HepG2 (cell line): ENCODE measurements around the gene SRY. TPM values are rescaled to one million over a fixed set of nuclear protein-coding genes. Genes with fewer than 3 reads are reported as not detected.

Experiments used
- ATAC-seq: fragments of 200-7000 bp; cut with Tn5 transposase; 3 replicates; pipeline ENCODE4 v1.9.1; 2020; ENCODE audit warnings: mild to moderate bottlenecking, moderate library complexity
- Bru-seq: library from RNA; stranded (reverse); fragments of 400-500 nt; gene quantifications from one replicate; lab custom pipeline; 2021; lab: Mats Ljungman, UMichigan
- BruChase-seq, 2 experiments: library from RNA; stranded (reverse); fragments of 400-500 nt; gene quantifications; one replicate each; lab custom pipeline; 2021; lab: Mats Ljungman, UMichigan
- BruUV-seq: library from RNA; stranded (reverse); fragments of 400-500 nt; replicated peaks from 2 replicates; lab custom pipeline; 2021; lab: Mats Ljungman, UMichigan
- CTCF ChIA-PET: fragments of 300-600 bp; formaldehyde crosslinking; extraction: SDS; loops from one replicate; lab custom pipeline; 2021; ENCODE audit warnings: low total read pairs, inconsistent platforms, low intra/inter-chr PET ratio; lab: Yijun Ruan, JAX
- POLR2A ChIA-PET: fragments of 350-600 bp; sonication (Branson Sonifier 250); formaldehyde crosslinking; loops from one replicate; lab custom pipeline; 2020; ENCODE audit warnings: antibody characterized with exemption, inconsistent platforms; lab: Yijun Ruan, JAX
- DNase-seq: peaks from one replicate; pipeline ENCODE4 v3.0.0-alpha.2; 2015; ENCODE audit warnings: low spot score
- FAIRE-seq: peaks from 3 replicates; lab custom pipeline; 2011; peaks lifted over from hg19 to GRCh38; lab: Jason Lieb, UNC
- H2AFZ ChIP-seq: one replicate; pipeline ENCODE4 v1.6.1; 2011; ENCODE audit warnings: low read length, inconsistent platforms
- H3K27ac ChIP-seq: fragments of 300-600 bp; 3 replicates; pipeline ENCODE4 v1.8.0; 2011; ENCODE audit warnings: mixed run types, mild to moderate bottlenecking, mixed read lengths, low read length, inconsistent platforms; ENCODE audit not compliant: insufficient read depth; ENCODE audit errors: extremely low read length
- H3K27me3 ChIP-seq, 2 experiments: fragments of 200-600 bp in 1 of 2; 2 replicates in 1 of 2; 3 replicates in 1 of 2; pipeline versions ENCODE4 v1.6.0 to v1.8.0; 2011; ENCODE audit warnings: low read length in 2 of 2, mild to moderate bottlenecking in 2 of 2, moderate library complexity in 2 of 2, inconsistent platforms in 1 of 2; ENCODE audit not compliant: insufficient read depth in 2 of 2, control insufficient read depth in 1 of 2
- H3K36me3 ChIP-seq, 2 experiments: fragments of 200-600 bp in 1 of 2; replicated peaks in 1 of 2; 2 replicates in 1 of 2; 3 replicates in 1 of 2; pipeline versions ENCODE4 v1.5.1 to v1.8.0; 2011; ENCODE audit warnings: low read length in 2 of 2, inconsistent platforms in 1 of 2; ENCODE audit not compliant: insufficient read depth in 2 of 2, control insufficient read depth in 1 of 2
- H3K4me1 ChIP-seq: 2 replicates; pipeline ENCODE4 v1.5.1; 2012; ENCODE audit warnings: low read length, inconsistent platforms; ENCODE audit not compliant: insufficient read depth
- H3K4me2 ChIP-seq: 2 replicates; pipeline ENCODE4 v1.6.0; 2011; ENCODE audit warnings: low read depth, low read length, inconsistent platforms
- H3K4me3 ChIP-seq, 3 experiments: fragments of 200-600 bp in 1 of 3; sonication (generic), shearing (Covaris generic) in 1 of 3; replicated peaks in 1 of 3; 2 replicates each; pipeline ENCODE4 v1.5.1; 2011 to 2016; ENCODE audit warnings: low read length in 3 of 3, inconsistent platforms in 2 of 3, low read depth in 2 of 3, mild to moderate bottlenecking in 2 of 3, control low read depth in 1 of 3, mixed read lengths in 1 of 3; ENCODE audit not compliant: insufficient read depth in 1 of 3
- H3K79me2 ChIP-seq: one replicate; pipeline ENCODE4 v1.6.1; 2011; ENCODE audit warnings: low read length, inconsistent platforms; ENCODE audit not compliant: insufficient read depth
- H3K9ac ChIP-seq: 2 replicates; pipeline ENCODE4 v1.6.0; 2011; ENCODE audit warnings: mild to moderate bottlenecking, low read depth, low read length, inconsistent platforms; ENCODE audit not compliant: insufficient read depth
- H3K9me3 ChIP-seq: 2 replicates; pipeline ENCODE4 v1.5.1; 2012; ENCODE audit warnings: mild to moderate bottlenecking, low read length
- H4K20me1 ChIP-seq: 2 replicates; pipeline ENCODE4 v1.6.0; 2011; ENCODE audit warnings: inconsistent platforms, mild to moderate bottlenecking, low read length, moderate library complexity; ENCODE audit not compliant: insufficient read depth
- BCL6 ChIP-seq: IDR thresholded peaks from 2 replicates; pipeline ENCODE4 v1.6.1; 2016; ENCODE audit warnings: missing genetic modification reagents, missing compliant biosample characterization
- KLF16 ChIP-seq, 2 experiments: sonication (generic) in 1 of 2; formaldehyde crosslinking in 1 of 2; IDR thresholded peaks; 2 replicates each; pipeline versions ENCODE4 v1.6.1 to v1.8.0; 2016 to 2023; ENCODE audit warnings: missing genetic modification reagents in 2 of 2, missing compliant biosample characterization in 1 of 2
- MEF2D ChIP-seq: sonication (generic); formaldehyde crosslinking; IDR thresholded peaks from 2 replicates; pipeline ENCODE4 v1.5.1; 2020; ENCODE audit warnings: mild to moderate bottlenecking, missing genetic modification reagents
- RBM22 ChIP-seq: fragments of 200-400 bp; formaldehyde crosslinking; optimal IDR thresholded peaks from 2 replicates; pipeline ENCODE3; 2017; ENCODE audit warnings: mild to moderate bottlenecking, low read length, moderate library complexity
- YEATS2 ChIP-seq: sonication (generic); formaldehyde crosslinking; IDR thresholded peaks from 2 replicates; pipeline ENCODE4 v1.4.0; 2020; ENCODE audit warnings: missing genetic modification reagents, borderline replicate concordance
- ZNF790 ChIP-seq: sonication (generic); formaldehyde crosslinking; IDR thresholded peaks from 2 replicates; pipeline ENCODE4 v1.8.0; 2022; ENCODE audit warnings: missing genetic modification reagents, mild to moderate bottlenecking, borderline replicate concordance
- ZSCAN20 ChIP-seq: sonication (generic); formaldehyde crosslinking; IDR thresholded peaks from 2 replicates; pipeline ENCODE4 v1.4.0; 2020; ENCODE audit warnings: missing genetic modification reagents, mild to moderate bottlenecking, borderline replicate concordance
- WGBS: methylation state at CpG from one replicate; pipeline ENCODE4 v1.1.6; 2017; ENCODE audit warnings: low lambda C conversion rate; 5-methylcytosine and 5-hydroxymethylcytosine counted together
- in situ Hi-C: cut with HindIII; loops from 2 replicates; pipeline ENCODE4 v1.10.0; 2017; ENCODE audit warnings: low pct_unique_long_range_greater_than_20kb; ENCODE audit not compliant: extremely low pct_ligation_motif_present
- intact Hi-C: fragments of 100-400 bp; cut with micrococcal nuclease; formaldehyde crosslinking; loops from one replicate; pipeline ENCODE4 v1.10.0; 2022; ENCODE audit not compliant: unreplicated experiment
- long read RNA-seq, 2 experiments: library from RNA in 1 of 2; library from polyadenylated mRNA in 1 of 2; stranded (forward) in 1 of 2; unstranded in 1 of 2; transcript quantifications; one replicate each; pipeline ENCODE4 v2.0.0, GENCODE V29; 2019 to 2022
- polyA minus RNA-seq, 3 experiments: library from RNA; depleted of rRNA, polyadenylated mRNA; stranded (reverse); fragments of >200 nt; gene quantifications; 2 replicates each; pipeline ENCODE4 v1.2.3, GENCODE V29; 2011; ENCODE audit warnings: low replicate concordance in 1 of 3
- polyA plus RNA-seq, 8 experiments: library from polyadenylated mRNA; depleted of rRNA in 3 of 8; stranded (reverse) in 7 of 8; unstranded in 1 of 8; fragments of >200 nt; fragmentation: Illumina TruSeq in 4 of 8; extraction: Trizol in 4 of 8; gene quantifications; 2 replicates each; pipeline versions ENCODE4 v1.2.1 to v1.2.3, GENCODE V29; 2011 to 2016; ENCODE audit warnings: low read depth in 4 of 8, missing spikeins in 1 of 8, mixed read lengths in 1 of 8; ENCODE audit not compliant: insufficient read depth in 1 of 8
- total RNA-seq, 5 experiments: library from RNA; depleted of rRNA; stranded (reverse); fragments of >200 nt; fragmentation: Illumina TruSeq; extraction: Trizol; gene quantifications; 2 replicates each; pipeline ENCODE4 v1.2.3, GENCODE V29; 2016; ENCODE audit warnings: low read depth in 1 of 5

Gene SRY
- total RNA-seq (2016; rRNA removed; fragmentation: Illumina TruSeq; extraction: Trizol) (3.4 and 4.2 TPM in 2 replicates), polyA plus RNA-seq (2011; rRNA removed) (4.7 and 5.8 TPM in 2 replicates), polyA minus RNA-seq (2011; rRNA and poly(A)+ RNA removed; ENCODE audit: low replicate concordance) (0.80 TPM in 1 of 2 replicates, not detected in the other), Bru-seq, nascent RNA (percentile 56 among the genes with signal in this experiment), BruChase-seq, experiment 1, labeled RNA remaining after a 6-hour chase (percentile 60 among the genes with signal in this experiment), BruChase-seq, experiment 2, labeled RNA remaining after a 2-hour chase (percentile 66 among the genes with signal in this experiment)
- total RNA-seq (2016; cell fraction: cytosol; rRNA removed; fragmentation: Illumina TruSeq; extraction: Trizol; ENCODE audit: low read depth) = 1.6 and 2.0 TPM in 2 replicates
- total RNA-seq (2016; cell fraction: insoluble cytoplasmic fraction; rRNA removed; fragmentation: Illumina TruSeq; extraction: Trizol) = 3.5 and 4.7 TPM in 2 replicates
- 1.2 and 1.8 TPM in 2 replicates for total RNA-seq (2016; cell fraction: membrane; rRNA removed; fragmentation: Illumina TruSeq; extraction: Trizol)
- total RNA-seq (2016; cell fraction: nucleus; rRNA removed; fragmentation: Illumina TruSeq; extraction: Trizol) = 1.6 and 4.8 TPM in 2 replicates
- polyA plus RNA-seq (2011; cell fraction: cytosol; rRNA removed) = 4.6 and 5.9 TPM in 2 replicates
- polyA plus RNA-seq (2011; cell fraction: nucleus; rRNA removed) = 2.4 and 2.7 TPM in 2 replicates
- 2.0 and 3.6 TPM in 2 replicates for polyA plus RNA-seq (2012)
- 1.1 and 1.4 TPM in 2 replicates for polyA plus RNA-seq (2016; cell fraction: cytosol; fragmentation: Illumina TruSeq; extraction: Trizol; ENCODE audit: low read depth)
- 4.6 and 6.2 TPM in 2 replicates for polyA plus RNA-seq (2016; cell fraction: insoluble cytoplasmic fraction; fragmentation: Illumina TruSeq; extraction: Trizol; ENCODE audit: low read depth)
- 0.35 and 0.87 TPM in 2 replicates for polyA plus RNA-seq (2016; cell fraction: membrane; fragmentation: Illumina TruSeq; extraction: Trizol; ENCODE audit: low read depth)
- 2.9 and 4.8 TPM in 2 replicates for polyA plus RNA-seq (2016; cell fraction: nucleus; fragmentation: Illumina TruSeq; extraction: Trizol; ENCODE audit: insufficient read depth, low read depth)
- polyA minus RNA-seq (2011; cell fraction: cytosol; rRNA and poly(A)+ RNA removed) = 1.6 and 2.3 TPM in 2 replicates
- polyA minus RNA-seq (2011; cell fraction: nucleus; rRNA and poly(A)+ RNA removed) = 1.4 and 1.9 TPM in 2 replicates
- long read RNA-seq, experiment 1, partial matches to known transcripts = 0 of 2 reads
- long read RNA-seq, experiment 1, other reads (novel, unspliced or antisense) = 0 of 2 reads
- long read RNA-seq, experiment 2, transcript SRY-201 (1 exons, 845 nt) = major isoform, 5 of 5 reads
- long read RNA-seq, experiment 2, partial matches to known transcripts = 0 of 5 reads
- long read RNA-seq, experiment 2, other reads (novel, unspliced or antisense) = 0 of 5 reads

GRCh38 chrY:2787600-2787999, at the start of gene SRY:
SRY (minus strand) TSS chrY:2787682; CDS start chrY:2787603, 79 bp downstream.
- H3K36me3 ChIP-seq = no peaks in the 10 kb centered on the region
- TSS peak; percentile 64 for BruUV-seq
- in situ Hi-C loops = no loop called here
- peak within 1 kb of the TSS; percentile 76 for H3K9ac ChIP-seq
- H3K4me1 ChIP-seq = peaks cover 13% of the 10 kb centered on the region
- peak within 1 kb of the TSS; percentile 56 to 77 (median 73) for H3K4me3 ChIP-seq
- TF ChIP-seq BCL6 (CRISPR knock-in tag) (no peak), KLF16 (CRISPR knock-in tag; IDR thresholded peaks at IDR 0.05) (no peak), MEF2D (CRISPR knock-in tag) (no peak), ZNF790 (no peak), YEATS2 (CRISPR knock-in tag) (no peak), RBM22 (no peak), ZSCAN20 (no peak)
- TF ChIP-seq, all 625 proteins: peak for 0
- FAIRE-seq = no peak
- H3K27ac ChIP-seq = peak within 1 kb of the TSS; percentile 88
- ChIA-PET POLR2A (interaction anchor here (1.3 to 1.4 kb wide), 2 partner anchors 9 to 51 kb away, joined by 8 read pairs; no protein-coding TSS in a partner anchor), CTCF (no interaction called here)
- no peaks in the 10 kb centered on the region for H4K20me1 ChIP-seq
- no peak for DNase-seq
- peaks cover 2% of the 10 kb centered on the region for H3K79me2 ChIP-seq
- WGBS = under 1% methylated on average over 9 of the region's 9 CpGs
- peak; percentile 82 for ATAC-seq
- no peaks in the 10 kb centered on the region for H3K27me3 ChIP-seq
- no peaks in the 10 kb centered on the region for H3K9me3 ChIP-seq
- H2AFZ ChIP-seq = peak within 1 kb of the TSS; percentile 86
- intact Hi-C loops = no loop called here
- peak within 1 kb of the TSS; percentile 69 for H3K4me2 ChIP-seq
